Panc1 (cell line): ENCODE data around the gene DYDC1. TPM values are rescaled to one million over a fixed set of nuclear protein-coding genes. Genes with fewer than 3 reads are reported as not detected.
A peak's percentile ranks its signal among the peaks of the same experiment; 100 is the strongest.

Experiments used
- ATAC-seq: fragments of 200-7000 bp; cut with Tn5 transposase; 2 replicates; pipeline ENCODE4 v1.9.1; 2020; ENCODE audit warnings: mild to moderate bottlenecking, moderate library complexity
- BruUV-seq: library from RNA; stranded (reverse); fragments of 400-500 nt; replicated peaks from 2 replicates; lab custom pipeline; 2021; lab: Mats Ljungman, UMichigan
- CTCF ChIA-PET: fragments of 300-600 bp; sonication (Branson Sonifier 250); formaldehyde crosslinking; loops from one replicate; lab custom pipeline; 2022; ENCODE audit warnings: antibody characterized with exemption; lab: Charles Lee
- POLR2A ChIA-PET: fragments of 300-600 bp; sonication (Branson Sonifier 250); formaldehyde crosslinking; loops from one replicate; lab custom pipeline; 2022; ENCODE audit warnings: antibody characterized with exemption; lab: Charles Lee
- DNase-seq: peaks from one replicate; pipeline ENCODE4 v3.0.0-alpha.2; 2010; ENCODE audit warnings: low read depth, low spot score
- H3K27ac ChIP-seq: 2 replicates; pipeline ENCODE4 v1.5.1; 2011; ENCODE audit warnings: mild to moderate bottlenecking, low read length, inconsistent platforms
- H3K27me3 ChIP-seq: fragments of 200-500 bp; sonication (Bioruptor generic); 2 replicates; pipeline ENCODE4 v1.6.0; 2014; ENCODE audit warnings: low read length, inconsistent platforms; ENCODE audit not compliant: control insufficient read depth, insufficient read depth
- H3K36me3 ChIP-seq: fragments of 200-500 bp; sonication (Bioruptor generic); 2 replicates; pipeline ENCODE4 v1.5.1; 2014; ENCODE audit warnings: inconsistent platforms, mild to moderate bottlenecking, low read length, moderate library complexity; ENCODE audit not compliant: control insufficient read depth, insufficient read depth
- H3K4me1 ChIP-seq: 2 replicates; pipeline ENCODE4 v1.5.1; 2011; ENCODE audit warnings: inconsistent platforms, mild to moderate bottlenecking, low read length, moderate library complexity; ENCODE audit not compliant: control insufficient read depth, insufficient read depth
- H3K4me3 ChIP-seq, 2 experiments: 2 replicates each; pipeline ENCODE4 v1.5.1; 2011 to 2012; ENCODE audit warnings: low read depth in 2 of 2, low read length in 2 of 2, mild to moderate bottlenecking in 2 of 2, inconsistent platforms in 1 of 2, moderate library complexity in 1 of 2
- H3K9me3 ChIP-seq: fragments of 200-500 bp; sonication (Bioruptor generic); 2 replicates; pipeline ENCODE4 v1.5.1; 2014; ENCODE audit warnings: low read depth, mild to moderate bottlenecking, inconsistent platforms, low read length, moderate library complexity; ENCODE audit not compliant: control insufficient read depth, insufficient read depth
- CTCF ChIP-seq: fragments of 450-650 bp; IDR thresholded peaks from 2 replicates; pipeline ENCODE4 v1.5.1; 2017; ENCODE audit warnings: mild to moderate bottlenecking
- POLR2AphosphoS5 ChIP-seq: IDR thresholded peaks from 2 replicates; pipeline ENCODE4 v1.6.1; 2012; ENCODE audit warnings: mild to moderate bottlenecking, low read depth, low read length, moderate library complexity
- REST ChIP-seq, 2 experiments: IDR thresholded peaks; 2 replicates each; pipeline ENCODE4 v1.6.1; 2011 to 2012; ENCODE audit warnings: low read depth in 2 of 2, control low read depth in 1 of 2, low read length in 1 of 2, mild to moderate bottlenecking in 1 of 2, moderate library complexity in 1 of 2; ENCODE audit not compliant: insufficient read depth in 1 of 2
- SIN3A ChIP-seq: IDR thresholded peaks from 2 replicates; pipeline ENCODE4 v1.6.1; 2012; ENCODE audit warnings: low read depth, mild to moderate bottlenecking, low read length, moderate library complexity, borderline replicate concordance; ENCODE audit not compliant: insufficient read depth
- in situ Hi-C: cut with HindIII; loops from 2 replicates; pipeline ENCODE4 v1.10.0; 2016; ENCODE audit warnings: low sequenced_read_pairs, low pct_unique_long_range_greater_than_20kb
- intact Hi-C: fragments of 100-400 bp; cut with micrococcal nuclease; formaldehyde crosslinking; loops from one replicate; pipeline ENCODE4 v1.10.0; 2022; ENCODE audit not compliant: unreplicated experiment
- total RNA-seq: library from RNA; stranded (reverse); gene quantifications from one replicate; pipeline ENCODE4 v1.2.1, GENCODE V29; 2021; ENCODE audit not compliant: unreplicated experiment

DYDC1 gene
- total RNA-seq, 1 experiment from 2014 or later = not detected

DNA sequence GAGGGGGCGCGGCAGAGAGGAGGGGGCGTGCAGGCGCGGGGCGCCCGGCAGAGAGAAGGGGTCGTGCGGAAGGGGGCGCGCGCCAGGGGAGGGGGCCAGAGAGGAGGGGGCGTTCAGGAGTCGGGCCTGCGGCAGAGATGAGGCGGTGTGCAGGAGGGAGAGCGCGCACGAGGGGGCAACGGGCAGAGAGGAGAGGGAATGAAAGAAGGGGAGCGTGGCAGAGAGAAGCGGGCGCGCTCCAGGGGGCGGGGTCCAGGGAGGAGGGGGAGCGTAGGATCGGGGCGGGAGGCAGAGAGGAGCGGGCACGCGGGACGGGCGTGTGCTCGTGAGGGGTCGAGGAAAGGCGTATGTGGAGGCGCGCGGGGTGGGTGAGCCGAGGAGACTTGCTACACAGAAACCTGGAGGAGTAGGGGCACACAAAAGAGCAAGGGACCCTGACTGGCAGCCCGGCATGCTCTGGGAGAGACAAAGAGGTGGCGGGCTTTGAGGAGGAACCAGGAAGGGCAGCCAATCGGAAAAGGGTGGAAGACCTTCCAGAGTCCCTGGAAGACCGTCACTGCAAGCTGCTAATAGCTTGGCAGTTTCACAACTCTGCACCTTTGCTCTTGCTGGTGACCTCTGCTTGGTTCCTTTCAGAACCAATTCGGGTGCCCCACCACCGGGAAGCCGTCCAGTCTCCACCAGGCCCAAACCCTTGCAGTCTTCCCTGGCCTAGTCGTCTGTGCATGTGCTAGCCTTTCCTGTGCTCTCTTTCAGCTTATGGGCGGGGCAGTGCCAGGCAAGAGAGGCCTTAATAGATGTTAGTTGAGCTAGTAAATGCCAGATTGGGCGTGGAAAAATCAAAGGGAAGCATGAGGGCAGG is 665 bp upstream of the DYDC1 start:
- in situ Hi-C loops = no loop called here

GRCh38 chr10:80351220-80351619 is 5.3 kb downstream of the DYDC1 start:
- intact Hi-C loops = no loop called here
- ChIA-PET CTCF (no interaction called here), POLR2A (no interaction called here)
- no peaks in the 10 kb centered on the region; the same call in 1 of the 2 replicates for H3K4me1 ChIP-seq
- ATAC-seq = no peak
- H3K36me3 ChIP-seq = no peaks in the 10 kb centered on the region
- in situ Hi-C loops = no loop called here
- H3K9me3 ChIP-seq = no peaks in the 10 kb centered on the region
- TF ChIP-seq POLR2AphosphoS5 (no peak), REST (IDR thresholded peaks at IDR 0.05; ENCODE audit: insufficient read depth in 1 of 2, low read depth in 2 of 2, low read length in 1 of 2) (no peak), CTCF (no peak), SIN3A (no peak)
- peaks cover 15% of the 10 kb centered on the region for H3K27me3 ChIP-seq
- H3K27ac ChIP-seq = no peak overlapping the region
- no peak overlapping the region for H3K4me3 ChIP-seq
- DNase-seq = no peak
- BruUV-seq = no TSS peak

More for the DNA sequence above, 665 bp upstream of the DYDC1 start:
- no peaks in the 10 kb centered on the region for H3K9me3 ChIP-seq
- BruUV-seq = no TSS peak
- no peak overlapping the region for H3K27ac ChIP-seq
- POLR2A ChIA-PET = no interaction called here
- H3K36me3 ChIP-seq = no peaks in the 10 kb centered on the region
- no peak for TF ChIP-seq SIN3A
- TF ChIP-seq CTCF = no peak
- intact Hi-C loops = no loop called here
- peak; percentile 47 for ATAC-seq
- H3K27me3 ChIP-seq = peaks cover 13% of the 10 kb centered on the region
- no peaks in the 10 kb centered on the region; the same call in 1 of the 2 replicates for H3K4me1 ChIP-seq
- H3K4me3 ChIP-seq = no peak overlapping the region
- DNase-seq = no peak
- CTCF ChIA-PET = interaction anchor here (0.7 kb wide), 1 partner anchor 97 kb away, joined by 4 read pairs; no protein-coding TSS in a partner anchor
